HFFc6 (cell line): ENCODE measurements around the gene DNAH11. TPM values are rescaled to one million over a fixed set of nuclear protein-coding genes. Genes with fewer than 3 reads are reported as not detected.

ENCODE experiments used
- DNase-seq: peaks from one replicate; pipeline ENCODE4 v3.0.0-alpha.2; 2018
- H3K27ac Mint-ChIP-seq: 2 replicates; pipeline ENCODE4 v1.8.0; 2020; ENCODE audit warnings: mild to moderate bottlenecking, mixed read lengths
- H3K27me3 Mint-ChIP-seq: 2 replicates; pipeline ENCODE4 v1.8.0; 2021; ENCODE audit warnings: mild to moderate bottlenecking, moderate library complexity, mixed read lengths; ENCODE audit not compliant: insufficient read depth
- H3K36me3 Mint-ChIP-seq: 2 replicates; pipeline ENCODE4 v1.8.0; 2021; ENCODE audit warnings: low read depth, mixed read lengths
- H3K4me1 Mint-ChIP-seq: 2 replicates; pipeline ENCODE4 v1.8.0; 2020; ENCODE audit warnings: low read depth, mixed read lengths
- H3K4me3 Mint-ChIP-seq: 2 replicates; pipeline ENCODE4 v1.8.0; 2020; ENCODE audit warnings: mild to moderate bottlenecking, moderate library complexity, mixed read lengths
- H3K9me3 Mint-ChIP-seq: 2 replicates; pipeline ENCODE4 v1.8.0; 2020; ENCODE audit warnings: mild to moderate bottlenecking, mixed read lengths
- total RNA-seq, 6 experiments: library from RNA; stranded (reverse); fragmentation: NEBNext Ultra II Directional; extraction: Animal tissue kit (Norgen Biotek cat#: 25700); gene quantifications; 2 replicates in 1 of 6; 3 replicates in 5 of 6; pipeline ENCODE4 v1.2.3, GENCODE V29; 2021
- TF ChIP-seq, protein P1 (sequence below): fragments of 200-600 bp; sonication (generic); IDR thresholded peaks from 2 replicates; pipeline ENCODE4 v1.5.0; 2021; ENCODE audit warnings: antibody characterized with exemption, mild to moderate bottlenecking

Gene DNAH11
- total RNA-seq, 6 experiments from 2014 or later, result 1.2 to 2.4 (median 2.1) TPM

DNA sequence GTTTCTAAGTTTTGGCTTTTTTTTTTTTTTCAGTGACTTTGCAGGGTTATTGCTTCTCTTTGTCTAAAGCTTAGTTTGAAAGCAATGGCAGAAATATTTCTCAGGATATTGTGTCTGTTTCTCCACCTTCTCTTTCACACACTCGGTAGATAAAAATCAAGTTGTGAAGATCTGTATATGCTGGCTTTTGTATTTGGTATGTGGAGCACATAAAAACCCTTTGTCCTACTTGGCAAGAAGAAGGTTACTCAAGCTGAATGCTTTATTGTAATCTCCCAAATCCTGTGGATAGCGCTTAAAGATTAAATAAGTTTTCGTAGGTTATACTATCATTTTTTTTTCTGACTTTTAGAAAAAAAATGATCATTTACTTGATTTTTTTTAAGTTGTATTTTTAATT lies 230.5 kb downstream of the DNAH11 start:
- Mint-ChIP-seq H3K4me3 (no peak overlapping the region), H3K36me3 (no peaks in the 10 kb centered on the region), H3K4me1 (peaks cover 7% of the 10 kb centered on the region), H3K27me3 (peaks cover 9% of the 10 kb centered on the region), H3K27ac (no peak overlapping the region), H3K9me3 (no peaks in the 10 kb centered on the region)
- no peak for DNase-seq
- TF ChIP-seq, protein P1, sequence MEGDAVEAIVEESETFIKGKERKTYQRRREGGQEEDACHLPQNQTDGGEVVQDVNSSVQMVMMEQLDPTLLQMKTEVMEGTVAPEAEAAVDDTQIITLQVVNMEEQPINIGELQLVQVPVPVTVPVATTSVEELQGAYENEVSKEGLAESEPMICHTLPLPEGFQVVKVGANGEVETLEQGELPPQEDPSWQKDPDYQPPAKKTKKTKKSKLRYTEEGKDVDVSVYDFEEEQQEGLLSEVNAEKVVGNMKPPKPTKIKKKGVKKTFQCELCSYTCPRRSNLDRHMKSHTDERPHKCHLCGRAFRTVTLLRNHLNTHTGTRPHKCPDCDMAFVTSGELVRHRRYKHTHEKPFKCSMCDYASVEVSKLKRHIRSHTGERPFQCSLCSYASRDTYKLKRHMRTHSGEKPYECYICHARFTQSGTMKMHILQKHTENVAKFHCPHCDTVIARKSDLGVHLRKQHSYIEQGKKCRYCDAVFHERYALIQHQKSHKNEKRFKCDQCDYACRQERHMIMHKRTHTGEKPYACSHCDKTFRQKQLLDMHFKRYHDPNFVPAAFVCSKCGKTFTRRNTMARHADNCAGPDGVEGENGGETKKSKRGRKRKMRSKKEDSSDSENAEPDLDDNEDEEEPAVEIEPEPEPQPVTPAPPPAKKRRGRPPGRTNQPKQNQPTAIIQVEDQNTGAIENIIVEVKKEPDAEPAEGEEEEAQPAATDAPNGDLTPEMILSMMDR, result no peak

DNA sequence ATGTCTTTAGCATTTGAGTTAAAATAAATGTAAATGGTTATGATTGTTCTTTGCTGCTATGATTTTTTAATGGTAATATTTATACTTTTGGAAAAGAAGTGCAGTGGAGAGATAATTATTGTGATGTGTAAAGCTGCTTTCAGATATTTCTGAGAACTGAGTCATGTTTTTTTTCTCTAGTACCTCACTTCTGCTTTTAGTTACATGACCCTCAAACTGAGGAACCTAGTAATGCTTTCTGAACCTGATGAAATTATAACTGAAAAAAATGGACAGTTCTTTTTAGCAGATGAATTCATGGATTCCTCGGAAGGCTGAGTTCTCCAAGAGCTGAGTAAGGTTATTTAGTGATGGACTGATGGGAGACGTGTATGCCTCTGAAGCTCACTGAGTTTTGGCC lies 235.1 kb downstream of the DNAH11 start:
- H3K36me3 Mint-ChIP-seq, result no peaks in the 10 kb centered on the region
- peaks cover 5% of the 10 kb centered on the region for H3K27me3 Mint-ChIP-seq
- H3K4me1 Mint-ChIP-seq, result peaks cover 7% of the 10 kb centered on the region; the same call in 1 of the 2 replicates
- H3K27ac Mint-ChIP-seq, result no peak overlapping the region
- DNase-seq, result no peak
- TF ChIP-seq, protein P1, result no peak
- no peaks in the 10 kb centered on the region for H3K9me3 Mint-ChIP-seq
- no peak overlapping the region for H3K4me3 Mint-ChIP-seq

DNA sequence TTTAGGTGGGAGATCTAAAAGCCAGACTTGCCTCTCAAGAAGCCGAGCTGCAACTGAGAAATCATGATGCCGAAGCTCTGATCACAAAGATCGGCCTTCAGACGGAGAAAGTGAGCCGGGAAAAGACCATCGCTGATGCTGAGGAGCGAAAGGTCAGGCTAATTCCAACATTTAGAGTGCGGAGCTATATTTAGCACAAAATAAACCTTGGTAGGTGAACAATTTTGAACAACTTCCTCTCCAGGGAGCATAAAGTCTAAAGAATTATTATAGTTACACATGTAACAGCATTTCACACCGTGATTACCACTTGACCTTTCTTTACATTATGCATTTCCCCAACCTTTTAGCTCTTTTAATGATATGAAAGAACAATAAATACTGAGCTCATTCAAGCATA lies 236.1 kb downstream of the DNAH11 start:
- Mint-ChIP-seq H3K27me3 (peaks cover 7% of the 10 kb centered on the region), H3K4me3 (no peak overlapping the region)

DNA sequence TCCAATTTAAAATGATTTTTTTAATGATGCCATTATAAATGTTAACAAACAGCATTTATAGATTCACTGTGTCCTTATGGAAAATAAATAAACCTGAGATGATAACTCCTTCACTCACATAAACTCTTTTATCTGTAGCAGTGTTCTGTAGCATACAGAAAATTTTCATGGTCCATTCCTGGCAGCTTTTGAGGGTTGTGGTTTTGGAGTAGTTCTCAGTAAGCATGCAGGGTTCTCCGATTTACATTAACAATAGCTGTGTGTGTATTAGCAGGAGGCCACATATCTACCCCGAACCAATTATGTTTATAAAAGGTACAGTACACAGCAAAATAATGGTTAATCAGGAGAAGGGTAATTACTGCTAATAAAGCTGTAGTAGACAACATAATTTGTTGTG lies 240.2 kb downstream of the DNAH11 start:
- no peaks in the 10 kb centered on the region for H3K9me3 Mint-ChIP-seq
- H3K4me1 Mint-ChIP-seq, result peaks cover 7% of the 10 kb centered on the region; the same call in 1 of the 2 replicates
- peaks cover 4% of the 10 kb centered on the region for H3K27me3 Mint-ChIP-seq
- TF ChIP-seq, protein P1, result no peak
- H3K27ac Mint-ChIP-seq, result no peak overlapping the region
- no peaks in the 10 kb centered on the region for H3K36me3 Mint-ChIP-seq
- H3K4me3 Mint-ChIP-seq, result no peak overlapping the region
- DNase-seq, result no peak

More for the DNA sequence above, 236.1 kb downstream of the DNAH11 start:
- H3K27ac Mint-ChIP-seq, result no peak overlapping the region
- peaks cover 7% of the 10 kb centered on the region; the same call in 1 of the 2 replicates for H3K4me1 Mint-ChIP-seq
- DNase-seq, result no peak
- no peaks in the 10 kb centered on the region for H3K9me3 Mint-ChIP-seq
- TF ChIP-seq, protein P1, result no peak
- no peaks in the 10 kb centered on the region for H3K36me3 Mint-ChIP-seq

DNA sequence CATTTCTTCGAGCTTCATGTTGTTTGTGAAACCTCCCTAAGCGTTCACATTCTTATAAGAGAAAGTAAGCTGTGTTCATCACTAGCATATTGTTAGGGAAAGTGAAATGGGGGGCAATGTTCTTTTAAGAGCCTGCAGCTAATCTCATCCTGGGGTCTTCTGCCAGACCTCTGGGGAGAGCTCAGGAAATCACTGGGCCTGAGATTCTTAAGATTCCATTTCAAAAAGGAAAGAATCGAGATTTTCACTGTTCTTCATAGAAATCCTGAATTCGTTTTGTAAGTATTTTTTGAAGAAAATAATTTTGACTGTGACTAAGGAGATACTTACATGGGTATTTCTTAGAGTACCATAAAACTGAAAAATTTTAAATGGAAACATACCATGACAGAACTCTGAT lies 242.2 kb downstream of the DNAH11 start:
- peaks cover 6% of the 10 kb centered on the region for H3K27me3 Mint-ChIP-seq
- TF ChIP-seq, protein P1, result no peak
- H3K9me3 Mint-ChIP-seq, result no peaks in the 10 kb centered on the region
- H3K4me3 Mint-ChIP-seq, result no peak overlapping the region
- H3K4me1 Mint-ChIP-seq, result no peaks in the 10 kb centered on the region
- no peak for DNase-seq
- H3K27ac Mint-ChIP-seq, result no peak overlapping the region
- H3K36me3 Mint-ChIP-seq, result no peaks in the 10 kb centered on the region

DNA sequence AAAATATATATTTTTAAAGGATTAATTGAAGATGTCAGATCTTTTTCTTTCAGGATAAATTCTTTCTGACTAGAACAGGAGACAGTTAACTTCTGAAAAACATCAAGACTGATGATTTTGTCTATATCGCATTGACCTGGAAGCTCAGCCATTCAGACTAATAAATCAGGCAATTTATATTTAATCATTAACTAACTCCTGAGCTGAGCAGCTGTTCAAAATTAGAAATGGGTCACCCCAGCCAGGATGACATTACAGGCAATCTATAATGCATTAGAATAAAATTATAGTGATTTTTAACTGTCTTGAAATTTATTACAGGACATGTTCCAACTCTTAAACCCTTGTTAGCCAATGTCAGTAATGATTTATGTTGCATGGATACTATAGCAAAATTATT lies 263.0 kb downstream of the DNAH11 start:
- no peak overlapping the region for H3K4me3 Mint-ChIP-seq
- no peaks in the 10 kb centered on the region for H3K36me3 Mint-ChIP-seq
- no peak overlapping the region for H3K27ac Mint-ChIP-seq
- TF ChIP-seq, protein P1, result no peak
- no peak for DNase-seq
- no peaks in the 10 kb centered on the region for H3K9me3 Mint-ChIP-seq
- no peaks in the 10 kb centered on the region for H3K4me1 Mint-ChIP-seq
- no peaks in the 10 kb centered on the region; the same call in 1 of the 2 replicates for H3K27me3 Mint-ChIP-seq
